ENCODE measurements around the gene CHSY1. TPM values are rescaled to one million over a fixed set of nuclear protein-coding genes. Genes with fewer than 3 reads are reported as not detected.
A peak's percentile ranks its signal among the peaks of the same experiment; 100 is the strongest.

The CHSY1 gene
- total and polyA plus RNA-seq, 3 donors from 2014 or later, result 20.0 to 36.1 (median 31.1) TPM

- peaks cover 64% of the 10 kb centered on the region for H3K4me1 ChIP-seq
- H3K27me3 ChIP-seq, result no peaks in the 10 kb centered on the region
- no peaks in the 10 kb centered on the region for H3K36me3 ChIP-seq (ENCODE audit: low read depth, missing control alignments)
- peak overlapping the region; percentile 32 to 68 for H3K27ac ChIP-seq
- no peak for DNase-seq
- WGBS, 2 donors, result 56 to 61% methylated on average over 10 of the region's 10 CpGs
- H3K9me3 ChIP-seq, result no peaks in the 10 kb centered on the region
- TF ChIP-seq POLR2A (IDR thresholded peaks at IDR 0.05), result no peak
- H3K4me3 ChIP-seq, result no peak overlapping the region
- intact Hi-C loops (cut with DNase I; ENCODE audit: low total_unique reads), result no loop called here
Measured at GRCh38 chr15:101246824-101247745, 4.8 kb downstream of the CHSY1 start.

DNA sequence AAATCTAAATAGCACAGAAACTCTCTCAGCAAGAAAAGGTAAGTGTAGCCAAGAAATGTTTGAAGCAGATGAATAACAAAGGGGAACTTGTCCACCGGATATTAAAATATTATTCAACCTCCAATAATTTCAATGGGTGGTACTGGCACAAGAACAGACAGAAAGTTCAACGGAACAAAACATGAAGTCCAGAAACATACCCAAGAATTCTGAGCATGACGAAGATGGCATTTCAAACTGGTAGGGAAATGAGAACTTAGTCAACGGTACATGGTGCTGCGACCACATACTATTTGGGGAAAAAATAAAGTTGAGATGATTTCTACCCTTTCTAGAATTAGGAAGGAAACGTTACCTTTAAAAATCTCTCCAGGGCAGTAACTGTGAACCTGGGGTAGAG lies 5.5 kb downstream of the CHSY1 start:
- Histone ChIP-seq H3K4me3 (no peak overlapping the region), H3K27ac (peak overlapping the region; percentile 32 to 68), H3K27me3 (no peaks in the 10 kb centered on the region), H3K36me3 (ENCODE audit: low read depth, missing control alignments) (no peaks in the 10 kb centered on the region), H3K9me3 (no peaks in the 10 kb centered on the region), H3K4me1 (peaks cover 68% of the 10 kb centered on the region)
- TF ChIP-seq, protein P1, sequence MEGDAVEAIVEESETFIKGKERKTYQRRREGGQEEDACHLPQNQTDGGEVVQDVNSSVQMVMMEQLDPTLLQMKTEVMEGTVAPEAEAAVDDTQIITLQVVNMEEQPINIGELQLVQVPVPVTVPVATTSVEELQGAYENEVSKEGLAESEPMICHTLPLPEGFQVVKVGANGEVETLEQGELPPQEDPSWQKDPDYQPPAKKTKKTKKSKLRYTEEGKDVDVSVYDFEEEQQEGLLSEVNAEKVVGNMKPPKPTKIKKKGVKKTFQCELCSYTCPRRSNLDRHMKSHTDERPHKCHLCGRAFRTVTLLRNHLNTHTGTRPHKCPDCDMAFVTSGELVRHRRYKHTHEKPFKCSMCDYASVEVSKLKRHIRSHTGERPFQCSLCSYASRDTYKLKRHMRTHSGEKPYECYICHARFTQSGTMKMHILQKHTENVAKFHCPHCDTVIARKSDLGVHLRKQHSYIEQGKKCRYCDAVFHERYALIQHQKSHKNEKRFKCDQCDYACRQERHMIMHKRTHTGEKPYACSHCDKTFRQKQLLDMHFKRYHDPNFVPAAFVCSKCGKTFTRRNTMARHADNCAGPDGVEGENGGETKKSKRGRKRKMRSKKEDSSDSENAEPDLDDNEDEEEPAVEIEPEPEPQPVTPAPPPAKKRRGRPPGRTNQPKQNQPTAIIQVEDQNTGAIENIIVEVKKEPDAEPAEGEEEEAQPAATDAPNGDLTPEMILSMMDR (IDR thresholded peaks at IDR 0.05), result no peak
- no peak for TF ChIP-seq POLR2A (IDR thresholded peaks at IDR 0.05)
- intact Hi-C loops (cut with DNase I; ENCODE audit: low total_unique reads), result no loop called here
- no peak for DNase-seq
- 49 to 51% methylated on average over 6 of the region's 6 CpGs for WGBS, 2 donors

DNA sequence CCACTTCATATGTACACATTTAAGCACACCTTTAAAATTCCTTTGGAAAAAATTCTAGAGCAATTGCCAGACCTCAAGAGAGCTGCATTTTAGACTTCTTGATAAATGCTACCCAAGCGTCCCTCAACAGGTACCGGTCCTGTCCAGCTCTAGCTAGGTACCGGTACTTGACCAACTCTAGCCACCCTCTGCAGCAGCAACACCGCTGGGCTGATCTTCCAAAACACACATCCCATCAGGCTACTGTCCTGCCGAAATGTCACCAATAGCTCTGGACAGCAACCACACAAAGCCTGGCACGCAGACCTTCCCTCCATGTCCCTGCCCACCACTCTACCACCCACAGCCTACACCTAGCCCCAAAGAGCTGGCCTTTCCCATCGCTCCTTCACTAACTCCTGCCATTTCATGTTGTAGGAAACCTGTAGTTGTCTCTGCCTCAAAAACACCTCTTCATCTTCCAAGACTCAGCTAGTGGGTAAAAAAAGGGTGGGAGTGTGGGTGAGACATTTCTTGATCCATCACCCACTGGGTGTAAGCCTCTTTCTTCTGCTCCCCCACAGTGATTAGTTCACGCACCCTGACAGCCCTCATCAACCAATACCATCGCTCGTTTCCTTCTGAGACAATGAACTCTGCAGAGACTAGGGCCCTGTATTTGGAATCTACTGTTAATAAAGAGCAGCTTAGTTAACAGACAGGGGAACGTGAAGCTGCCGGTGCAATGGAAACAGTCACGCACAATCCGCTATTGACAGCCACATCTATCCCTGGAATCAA lies 6.8 kb downstream of the CHSY1 start:
- intact Hi-C loops (cut with DNase I; ENCODE audit: low total_unique reads), result no loop called here
- DNase-seq, result no peak
- WGBS, 2 donors, result 79 to 86% methylated on average over 14 of the region's 14 CpGs
- Histone ChIP-seq H3K36me3 (ENCODE audit: low read depth, missing control alignments) (no peaks in the 10 kb centered on the region), H3K27ac (peak overlapping the region; percentile 32 to 56), H3K4me1 (peaks cover 73% of the 10 kb centered on the region), H3K9me3 (no peaks in the 10 kb centered on the region), H3K4me3 (no peak overlapping the region), H3K27me3 (no peaks in the 10 kb centered on the region)
- TF ChIP-seq POLR2A (IDR thresholded peaks at IDR 0.05), result no peak
- TF ChIP-seq, protein P1 (IDR thresholded peaks at IDR 0.05), result no peak

DNA sequence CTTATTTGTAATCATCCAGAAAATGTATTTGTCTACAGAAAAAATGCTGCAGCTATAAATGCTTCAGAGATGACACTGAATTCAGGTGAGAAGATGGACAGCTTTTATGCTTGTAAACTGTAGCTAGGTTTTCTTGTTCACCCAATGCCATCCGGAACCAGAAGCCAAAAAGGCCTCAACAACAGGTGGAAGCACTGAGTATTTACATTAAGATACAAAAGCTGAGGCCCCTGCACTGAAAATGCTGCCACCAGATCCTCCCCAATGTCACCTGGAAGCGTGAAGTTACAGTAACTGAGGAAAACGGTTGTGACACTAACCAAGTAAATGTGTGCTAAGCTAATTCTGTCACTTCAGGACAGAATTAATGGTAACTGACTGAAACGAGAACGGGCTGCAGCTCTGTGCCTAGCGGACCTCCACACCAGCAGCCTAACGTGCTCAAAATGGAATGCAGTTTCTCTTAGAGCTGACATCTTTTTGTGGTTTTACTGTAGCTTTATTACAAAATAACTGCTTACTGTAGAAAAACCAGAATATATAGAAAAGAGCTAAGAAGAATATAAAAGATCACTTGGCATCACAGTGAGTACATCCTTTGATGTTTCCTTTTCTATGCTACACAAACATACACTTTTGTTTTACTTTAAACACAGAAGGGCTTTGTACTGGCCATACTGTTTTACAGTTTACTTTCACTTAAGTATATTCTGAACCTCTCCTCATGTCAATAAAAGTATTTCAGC lies 7.6 kb downstream of the CHSY1 start:
- H3K4me1 ChIP-seq, result peaks cover 71% of the 10 kb centered on the region
- H3K27ac ChIP-seq, result peak overlapping the region; percentile 3 to 56
- no peak for DNase-seq
- no peaks in the 10 kb centered on the region for H3K27me3 ChIP-seq
- 49 to 51% methylated on average over 7 of the region's 7 CpGs for WGBS, 2 donors
- H3K9me3 ChIP-seq, result no peaks in the 10 kb centered on the region
- H3K36me3 ChIP-seq (ENCODE audit: low read depth, missing control alignments), result no peaks in the 10 kb centered on the region
- no peak overlapping the region for H3K4me3 ChIP-seq
- intact Hi-C loops (cut with DNase I; ENCODE audit: low total_unique reads), result no loop called here
- TF ChIP-seq, protein P1 (IDR thresholded peaks at IDR 0.05), result no peak
- no peak for TF ChIP-seq POLR2A (IDR thresholded peaks at IDR 0.05)

All from testis (tissue), 3 donors.